NCI-H2227 (cell line): ENCODE measurements around the gene AKR1C4.
"Not testable (repeated sequence)": the region's sequence is repeated elsewhere in the genome, so short reads cannot be mapped to it uniquely, and the experiment has no call there.

ENCODE experiments used
- DNase-seq: peaks from one replicate; lab custom pipeline; 2025; ENCODE audit not compliant: unreplicated experiment; lab: John Stamatoyannopoulos, UW

The AKR1C4 gene

DNA sequence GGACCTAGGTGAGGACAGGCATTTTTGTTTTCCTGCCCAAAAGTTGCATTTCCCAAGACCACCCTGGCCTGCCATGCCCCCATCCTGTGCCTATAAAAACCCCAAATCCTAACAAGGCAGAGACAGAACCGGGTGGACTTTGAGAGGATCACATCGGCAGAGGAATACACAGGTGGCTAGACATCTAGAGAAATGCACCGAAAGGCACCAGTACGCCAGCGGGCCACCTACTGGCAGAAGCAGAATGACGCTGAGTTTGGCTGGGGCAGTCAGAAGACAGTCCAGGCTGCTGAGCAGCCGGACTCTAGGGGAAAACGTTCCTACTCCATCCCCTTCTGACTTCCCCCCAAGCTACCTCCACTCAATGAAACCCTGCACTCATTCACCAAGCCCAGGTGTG, 2.8 kb downstream of the AKR1C4 start:
- DNase-seq, result no peak

DNA sequence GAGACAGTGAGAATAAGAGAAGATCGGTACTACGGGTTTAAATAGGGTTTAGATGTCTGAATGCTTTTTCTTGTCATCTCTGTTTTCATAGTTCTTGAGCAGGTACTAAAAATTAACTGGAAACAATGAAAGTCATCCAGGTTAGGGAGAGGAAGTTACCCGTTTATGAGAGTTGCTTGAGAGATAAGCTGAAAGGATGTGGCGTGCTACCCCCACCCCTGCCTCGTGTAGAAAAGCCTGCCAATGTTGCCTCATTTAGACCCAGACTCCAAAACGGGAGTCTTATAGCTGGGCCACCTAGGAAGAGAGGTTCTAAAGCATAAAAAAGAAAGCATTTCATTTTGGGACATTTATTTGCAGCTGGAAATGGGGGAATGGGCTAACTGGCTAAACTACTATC, 10.2 kb downstream of the AKR1C4 start:
- no peak for DNase-seq

DNA sequence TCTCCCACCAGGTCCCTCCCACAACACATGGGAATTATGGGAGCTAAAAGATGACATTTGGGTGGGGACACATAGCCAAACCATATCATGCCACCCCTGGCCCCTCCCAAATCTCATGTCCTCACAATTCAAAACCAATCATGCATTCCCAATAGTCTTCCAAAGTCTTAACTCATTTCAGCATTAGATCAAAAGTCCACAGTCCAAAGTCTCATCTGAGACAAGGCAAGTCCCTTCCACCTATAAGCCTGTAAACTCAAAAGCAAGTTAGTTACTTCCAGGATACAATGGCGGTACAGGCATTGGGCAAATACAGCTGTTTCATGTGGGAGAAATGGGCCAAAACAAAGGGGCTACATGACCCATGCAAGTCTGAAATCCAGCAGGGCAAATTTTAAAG, 13.1 kb downstream of the AKR1C4 start:
- DNase-seq, result not testable (repeated sequence)

- DNase-seq, result not testable (repeated sequence)
Measured at GRCh38 chr10:5210261-5210660, 13.6 kb downstream of the AKR1C4 start.

- no peak for DNase-seq
Measured at GRCh38 chr10:5211696-5212536, 15.3 kb downstream of the AKR1C4 start.

DNA sequence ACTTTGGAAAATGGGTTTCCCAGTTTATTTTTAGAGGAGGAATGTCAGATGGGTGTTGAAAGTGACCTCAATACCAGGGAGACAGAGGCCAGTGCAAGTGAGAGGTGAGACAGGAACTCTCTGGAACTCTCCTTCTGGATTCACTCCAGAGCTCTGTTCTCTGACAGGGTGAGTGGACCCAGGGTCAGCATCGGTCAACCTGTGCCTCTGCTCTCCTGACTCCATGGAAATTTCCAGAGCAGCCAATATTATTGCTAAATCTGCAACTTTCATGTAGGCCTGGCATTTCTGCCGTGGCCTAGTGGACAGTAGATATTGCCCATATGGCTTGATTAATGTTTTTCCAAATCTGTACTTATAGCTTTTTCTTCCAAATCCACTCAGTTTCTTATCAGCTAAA, 20.2 kb downstream of the AKR1C4 start:
- DNase-seq, result no peak

GRCh38 chr10:5219262-5219661, 22.6 kb downstream of the AKR1C4 start:
- DNase-seq, result no peak

- DNase-seq, result not testable (repeated sequence)
Measured at GRCh38 chr10:5222942-5223341, 26.3 kb downstream of the AKR1C4 start.

DNA sequence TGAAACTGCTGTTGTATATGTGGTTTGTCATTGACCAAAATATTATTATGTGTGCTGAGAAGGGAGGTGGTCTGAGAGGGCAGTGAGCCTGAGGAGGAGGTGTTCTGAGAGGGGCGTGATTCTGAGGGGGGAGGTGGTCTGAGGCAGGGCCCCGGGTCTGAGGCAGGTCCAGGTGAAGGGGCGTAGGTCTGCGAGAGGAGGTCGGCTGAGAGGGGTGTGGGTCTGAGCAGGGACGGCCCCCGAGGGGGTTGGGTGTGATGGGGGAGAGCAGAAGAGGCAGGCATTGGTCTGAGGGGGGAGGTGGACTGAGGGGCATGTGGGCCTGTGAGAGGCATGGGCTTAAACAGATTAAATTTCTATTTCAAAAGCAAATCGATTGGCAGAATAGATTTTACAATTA, 32.4 kb downstream of the AKR1C4 start:
- DNase-seq, result no peak

DNA sequence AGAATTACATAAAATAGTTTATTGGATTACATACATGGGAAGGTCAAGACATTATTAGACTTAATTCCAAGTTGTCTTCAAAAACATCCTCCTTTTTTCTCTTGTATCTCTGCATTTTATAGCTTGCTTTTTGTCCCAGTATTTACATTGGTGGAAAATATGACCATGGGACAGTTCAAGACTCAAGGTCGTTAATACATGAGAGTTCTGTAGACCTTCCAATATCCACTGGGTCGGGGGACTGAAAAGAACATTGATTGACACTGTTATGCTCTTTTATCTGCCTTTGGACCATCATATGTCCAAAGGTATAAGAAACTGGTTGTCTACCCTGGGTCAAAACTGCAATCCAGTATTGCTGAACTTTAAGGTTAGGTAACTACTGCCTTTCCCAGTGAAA, 36.7 kb downstream of the AKR1C4 start:
- DNase-seq, result no peak

DNA sequence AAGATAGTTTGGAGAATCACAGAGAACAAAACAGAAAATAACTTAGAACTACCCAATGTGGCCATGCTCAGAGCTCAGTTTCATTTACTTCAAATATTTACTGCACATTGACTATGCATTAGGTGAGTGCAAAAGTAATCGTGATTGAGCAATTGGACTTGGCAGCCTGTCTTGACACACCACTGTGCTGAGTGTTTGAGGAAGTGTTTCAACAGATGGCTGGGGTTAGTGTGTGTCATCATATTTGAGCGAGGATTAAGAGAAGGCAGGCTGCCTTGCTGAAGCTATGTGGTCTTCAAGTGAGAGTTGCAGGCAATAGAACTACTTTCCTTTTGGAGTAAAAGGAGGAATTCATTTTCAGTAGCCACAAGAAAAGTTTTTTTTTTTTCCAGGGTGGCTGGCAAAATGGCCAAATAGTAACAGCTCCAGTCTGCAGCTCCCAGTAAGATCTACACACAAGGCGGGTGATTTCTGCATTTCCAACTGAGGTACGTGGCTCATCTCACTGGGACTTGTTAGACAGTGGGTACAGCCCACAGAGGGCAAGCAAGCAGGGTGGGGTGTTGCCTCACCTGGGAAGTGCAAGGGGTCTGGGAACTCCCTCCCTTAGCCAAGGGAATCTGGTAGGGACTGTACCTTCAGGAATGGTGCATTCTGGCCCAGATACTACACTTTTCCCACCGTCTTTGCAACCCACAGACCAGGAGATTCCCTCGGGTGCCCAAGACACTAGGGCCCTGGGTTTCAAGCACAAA, 37.6 kb downstream of the AKR1C4 start:
- DNase-seq, result no peak

GRCh38 chr10:5237541-5237940, 40.9 kb downstream of the AKR1C4 start:
- DNase-seq, result not testable (repeated sequence)

GRCh38 chr10:5242585-5242984, 45.9 kb downstream of the AKR1C4 start:
- DNase-seq, result no peak

GRCh38 chr10:5243521-5243987, 46.9 kb downstream of the AKR1C4 start:
- DNase-seq, result no peak

GRCh38 chr10:5252177-5253037, 55.8 kb downstream of the AKR1C4 start:
- no peak for DNase-seq

DNA sequence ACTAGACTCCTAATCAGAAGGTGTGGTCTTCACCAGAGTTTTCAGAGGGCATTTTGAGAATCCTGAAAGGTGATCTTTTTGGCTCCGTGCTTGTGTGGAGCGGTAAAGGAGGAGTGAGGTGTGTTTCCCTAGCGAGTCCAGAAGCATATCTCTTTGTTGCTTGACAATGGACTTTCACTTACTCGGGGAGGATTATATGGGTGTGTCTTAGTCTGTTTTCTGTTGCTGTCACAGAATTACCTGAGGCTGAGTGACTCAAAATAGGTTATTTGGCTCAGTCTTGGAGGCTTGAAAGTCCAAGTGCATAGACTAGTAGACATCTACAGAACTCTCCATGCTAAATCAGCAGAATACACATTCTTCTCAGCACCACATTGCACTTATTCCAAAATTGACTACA, 57.9 kb downstream of the AKR1C4 start:
- DNase-seq, result no peak

DNA sequence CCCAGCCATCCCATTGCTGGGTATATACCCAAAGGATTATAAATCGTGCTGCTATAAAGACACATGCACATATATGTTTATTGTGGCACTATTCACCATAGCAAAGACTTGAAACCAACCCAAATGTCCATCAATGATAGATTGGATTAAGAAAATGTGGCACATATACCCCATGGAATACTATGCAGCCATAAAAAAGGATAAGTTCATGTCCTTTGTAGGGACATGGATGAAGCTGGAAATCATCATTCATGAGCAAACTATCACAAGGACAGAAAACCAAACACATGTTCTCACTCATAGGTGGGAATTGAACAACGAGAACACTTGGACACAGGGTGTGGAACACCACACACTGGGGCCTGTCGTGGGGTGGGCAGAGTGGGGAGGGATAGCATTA, 61.1 kb downstream of the AKR1C4 start:
- not testable (repeated sequence) for DNase-seq

- DNase-seq, result no peak
Measured at GRCh38 chr10:5259132-5259951, 62.7 kb downstream of the AKR1C4 start.

DNA sequence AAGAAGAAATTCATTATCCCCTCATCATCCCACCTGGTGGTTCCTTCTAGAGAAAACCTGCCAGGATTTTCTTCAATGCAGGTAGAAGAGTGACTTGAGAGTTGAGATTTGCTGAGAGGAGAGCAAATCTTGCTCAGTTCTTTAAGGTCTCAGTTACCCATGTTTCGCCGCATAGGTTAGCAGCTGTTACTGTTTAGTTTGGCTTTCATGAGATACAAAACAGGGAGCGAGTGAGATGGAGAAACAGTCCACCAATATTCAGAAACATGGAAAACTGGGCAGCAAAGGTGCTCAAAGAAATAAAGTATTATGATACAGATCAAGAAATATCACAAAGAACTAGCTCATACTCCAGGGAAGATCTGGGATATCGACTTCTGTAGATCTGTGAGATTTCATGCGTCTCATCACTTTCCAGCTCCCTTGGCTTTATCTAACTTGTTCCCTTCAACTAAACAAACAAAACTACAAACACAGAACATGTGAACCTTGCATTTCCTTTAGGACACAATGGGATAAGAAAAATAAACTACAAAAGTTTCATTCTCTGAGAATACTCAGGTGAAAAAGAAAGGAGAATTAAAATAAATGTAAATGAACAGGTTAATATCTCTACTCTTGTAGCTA, 63.4 kb downstream of the AKR1C4 start:
- no peak for DNase-seq

DNA sequence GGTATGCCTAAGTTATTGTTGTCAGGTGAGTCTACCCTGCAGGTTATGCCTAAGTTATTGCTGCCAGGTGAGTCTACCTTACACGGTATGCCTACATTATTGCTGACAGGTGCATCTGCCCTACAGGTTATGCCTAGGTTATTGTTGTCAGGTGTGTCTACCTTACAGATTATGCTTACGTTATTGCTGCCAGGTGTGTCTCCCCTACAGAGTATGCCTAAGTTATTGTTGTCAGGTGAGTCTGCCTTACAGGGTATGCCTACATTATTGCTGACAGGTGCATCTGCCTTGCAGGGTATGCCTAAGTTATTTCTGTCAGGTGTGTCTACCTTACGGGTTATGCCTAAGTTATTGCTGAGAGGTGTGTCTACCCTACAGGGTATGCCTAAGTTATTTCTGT, 64.2 kb downstream of the AKR1C4 start:
- no peak for DNase-seq
